AG08395 (cell line): ENCODE results near the gene MIGA1.
"Not testable (repeated sequence)": the region's sequence is repeated elsewhere in the genome, so short reads cannot be mapped to it uniquely, and the experiment has no call there.

ENCODE experiments used
- DNase-seq: peaks from one replicate; pipeline ENCODE4 v3.0.0; 2012; ENCODE audit warnings: mixed read lengths, low spot score

Gene MIGA1

GRCh38 chr1:77779529-77780281 is at the start of gene MIGA1:
Gene MIGA1 (plus strand): TSS chr1:77779649. CDS start chr1:77783253, 3,604 bp downstream.
- peak; percentile 87 for DNase-seq

- DNase-seq: no peak
Observed at GRCh38 chr1:77732090-77732489, 47.4 kb upstream of the MIGA1 start.

- DNase-seq: no peak
Observed at GRCh38 chr1:77739235-77739634, 40.2 kb upstream of the MIGA1 start.

- no peak for DNase-seq
Observed at GRCh38 chr1:77741316-77741715, 38.1 kb upstream of the MIGA1 start.

- DNase-seq: no peak
Observed at GRCh38 chr1:77742011-77742555, 37.4 kb upstream of the MIGA1 start.

- DNase-seq: no peak
Observed at GRCh38 chr1:77744576-77744975, 34.9 kb upstream of the MIGA1 start.

GRCh38 chr1:77749489-77749888 is 30.0 kb upstream of the MIGA1 start:
- DNase-seq: not testable (repeated sequence)

GRCh38 chr1:77756052-77756754 is 23.2 kb upstream of the MIGA1 start:
- no peak for DNase-seq

- DNase-seq: no peak
Observed at GRCh38 chr1:77757066-77757584, 22.3 kb upstream of the MIGA1 start.

- DNase-seq: peak; percentile 58
Observed at GRCh38 chr1:77757603-77758002, 21.8 kb upstream of the MIGA1 start.

- DNase-seq: peak; percentile 88
Observed at GRCh38 chr1:77759071-77760028, 20.1 kb upstream of the MIGA1 start, which contains the start of gene USP33. Gene USP33 (minus strand): TSS chr1:77759852. CDS start chr1:77741697, 18,155 bp downstream.

GRCh38 chr1:77762072-77762476 is 17.4 kb upstream of the MIGA1 start:
- peak; percentile 26 for DNase-seq

- DNase-seq: no peak
Observed at GRCh38 chr1:77768006-77768405, 11.4 kb upstream of the MIGA1 start.

GRCh38 chr1:77776007-77776700 is 3.3 kb upstream of the MIGA1 start:
- no peak for DNase-seq

- no peak for DNase-seq
Observed at GRCh38 chr1:77781683-77782082, 2.2 kb downstream of the MIGA1 start.

- no peak for DNase-seq
Observed at GRCh38 chr1:77783141-77783540, 3.7 kb downstream of the MIGA1 start.

- DNase-seq: not testable (repeated sequence)
Observed at GRCh38 chr1:77786093-77786741, 6.8 kb downstream of the MIGA1 start.

- no peak for DNase-seq
Observed at GRCh38 chr1:77794550-77794949, 15.1 kb downstream of the MIGA1 start.

GRCh38 chr1:77796695-77797405 is 17.4 kb downstream of the MIGA1 start:
- no peak for DNase-seq

- DNase-seq: no peak
Observed at GRCh38 chr1:77797991-77798390, 18.5 kb downstream of the MIGA1 start.
